ENCODE results near the gene BRME1.

GRCh38 chr19:13942023-13942684, 36.2 kb upstream of the BRME1 start:
- TF ChIP-seq, protein P1, sequence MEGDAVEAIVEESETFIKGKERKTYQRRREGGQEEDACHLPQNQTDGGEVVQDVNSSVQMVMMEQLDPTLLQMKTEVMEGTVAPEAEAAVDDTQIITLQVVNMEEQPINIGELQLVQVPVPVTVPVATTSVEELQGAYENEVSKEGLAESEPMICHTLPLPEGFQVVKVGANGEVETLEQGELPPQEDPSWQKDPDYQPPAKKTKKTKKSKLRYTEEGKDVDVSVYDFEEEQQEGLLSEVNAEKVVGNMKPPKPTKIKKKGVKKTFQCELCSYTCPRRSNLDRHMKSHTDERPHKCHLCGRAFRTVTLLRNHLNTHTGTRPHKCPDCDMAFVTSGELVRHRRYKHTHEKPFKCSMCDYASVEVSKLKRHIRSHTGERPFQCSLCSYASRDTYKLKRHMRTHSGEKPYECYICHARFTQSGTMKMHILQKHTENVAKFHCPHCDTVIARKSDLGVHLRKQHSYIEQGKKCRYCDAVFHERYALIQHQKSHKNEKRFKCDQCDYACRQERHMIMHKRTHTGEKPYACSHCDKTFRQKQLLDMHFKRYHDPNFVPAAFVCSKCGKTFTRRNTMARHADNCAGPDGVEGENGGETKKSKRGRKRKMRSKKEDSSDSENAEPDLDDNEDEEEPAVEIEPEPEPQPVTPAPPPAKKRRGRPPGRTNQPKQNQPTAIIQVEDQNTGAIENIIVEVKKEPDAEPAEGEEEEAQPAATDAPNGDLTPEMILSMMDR (IDR thresholded peaks at IDR 0.05 in 4 of 5, conservative IDR thresholded peaks at IDR 0.05 in 1 of 5), result no peak
- no peak for TF ChIP-seq POLR2A (IDR thresholded peaks at IDR 0.05)
